Lower lobe of right lung (tissue), 2 donors: ENCODE data around the gene MMP28. TPM values are rescaled to one million over a fixed set of nuclear protein-coding genes. Genes with fewer than 3 reads are reported as not detected.

ENCODE experiments used
- ATAC-seq, 2 donors: fragments of 200-7000 bp; cut with Tn5 transposase; one replicate each; pipeline ENCODE4 v1.9.1; 2020 to 2022; ENCODE audit warnings: mild to moderate bottlenecking in 2 of 2, moderate library complexity in 2 of 2
- DNase-seq: peaks from one replicate; pipeline ENCODE4 v3.0.0-alpha.2; 2020
- H3K27ac ChIP-seq: fragments of 200-600 bp; one replicate; pipeline ENCODE4 v1.8.0; 2022
- H3K27me3 ChIP-seq: fragments of 200-600 bp; one replicate; pipeline ENCODE4 v1.8.0; 2022; ENCODE audit warnings: low read depth
- H3K36me3 ChIP-seq: fragments of 200-600 bp; one replicate; pipeline ENCODE4 v1.8.0; 2022; ENCODE audit warnings: mild to moderate bottlenecking
- H3K4me1 ChIP-seq: fragments of 200-600 bp; one replicate; pipeline ENCODE4 v1.8.0; 2022
- H3K4me3 ChIP-seq: fragments of 200-600 bp; one replicate; pipeline ENCODE4 v1.8.0; 2022; ENCODE audit warnings: mild to moderate bottlenecking
- H3K9me3 ChIP-seq: fragments of 200-600 bp; one replicate; pipeline ENCODE4 v1.8.0; 2022
- intact Hi-C: fragments of 100-400 bp; cut with DNase I; formaldehyde crosslinking; loops from one replicate; pipeline ENCODE4 v1.11.0; 2022
- total RNA-seq: library from RNA; stranded (reverse); fragmentation: NEBNext Ultra II Directional; extraction: Animal tissue kit (Norgen Biotek cat#: 25700); gene quantifications from one replicate; pipeline ENCODE4 v1.2.1, GENCODE V29; 2021
- TF ChIP-seq, protein P1 (sequence below): fragments of 200-600 bp; IDR thresholded peaks from one replicate; pipeline ENCODE4 v1.8.0; 2022; ENCODE audit warnings: antibody characterized with exemption, mild to moderate bottlenecking
- donor health status: DM: no; HTN: yes; CAD: no; lungs with severe emphysema.

MMP28 gene
- total RNA-seq, 1 donor from 2014 or later: 40.9 TPM

DNA sequence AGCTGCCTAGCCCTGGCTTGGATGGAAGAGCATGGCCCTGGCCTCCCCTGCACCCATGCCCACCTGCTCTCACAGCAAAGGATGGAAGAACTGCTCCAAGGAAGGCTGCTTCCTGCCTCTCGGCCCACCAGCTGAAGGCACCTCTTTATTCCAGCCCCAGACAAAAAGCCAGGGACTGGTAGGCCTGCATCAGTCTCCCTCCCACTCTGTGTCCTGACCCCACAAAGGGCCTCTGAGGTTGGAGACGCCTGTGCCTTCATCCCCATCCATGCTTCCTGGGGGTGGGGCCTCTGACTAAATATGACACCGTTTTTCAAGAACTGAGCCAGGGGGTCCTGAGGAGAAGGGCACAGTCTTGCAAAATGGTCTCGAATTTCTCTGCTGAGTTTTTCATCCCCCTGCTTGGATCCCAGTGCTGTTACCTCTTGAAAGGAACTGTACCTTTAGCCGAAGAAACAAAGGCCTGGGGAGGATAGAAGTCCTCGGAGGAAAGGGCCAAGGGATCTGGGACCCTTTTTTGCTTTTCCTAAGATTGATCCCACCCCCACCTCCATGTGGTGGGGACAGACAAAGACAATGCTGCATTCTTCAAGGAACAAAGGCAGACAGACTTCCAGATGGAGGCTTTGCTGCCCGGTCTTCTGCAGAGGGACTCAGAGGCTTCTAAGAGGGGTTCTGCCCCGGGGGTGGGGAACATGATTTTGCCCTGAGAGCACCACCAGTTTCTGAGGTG lies 29.5 kb downstream of the MMP28 start:
- Histone ChIP-seq H3K4me3 (no peak overlapping the region), H3K27me3 (no peaks in the 10 kb centered on the region), H3K27ac (no peak overlapping the region), H3K36me3 (no peaks in the 10 kb centered on the region), H3K9me3 (no peaks in the 10 kb centered on the region), H3K4me1 (peaks cover 19% of the 10 kb centered on the region)
- TF ChIP-seq, protein P1, sequence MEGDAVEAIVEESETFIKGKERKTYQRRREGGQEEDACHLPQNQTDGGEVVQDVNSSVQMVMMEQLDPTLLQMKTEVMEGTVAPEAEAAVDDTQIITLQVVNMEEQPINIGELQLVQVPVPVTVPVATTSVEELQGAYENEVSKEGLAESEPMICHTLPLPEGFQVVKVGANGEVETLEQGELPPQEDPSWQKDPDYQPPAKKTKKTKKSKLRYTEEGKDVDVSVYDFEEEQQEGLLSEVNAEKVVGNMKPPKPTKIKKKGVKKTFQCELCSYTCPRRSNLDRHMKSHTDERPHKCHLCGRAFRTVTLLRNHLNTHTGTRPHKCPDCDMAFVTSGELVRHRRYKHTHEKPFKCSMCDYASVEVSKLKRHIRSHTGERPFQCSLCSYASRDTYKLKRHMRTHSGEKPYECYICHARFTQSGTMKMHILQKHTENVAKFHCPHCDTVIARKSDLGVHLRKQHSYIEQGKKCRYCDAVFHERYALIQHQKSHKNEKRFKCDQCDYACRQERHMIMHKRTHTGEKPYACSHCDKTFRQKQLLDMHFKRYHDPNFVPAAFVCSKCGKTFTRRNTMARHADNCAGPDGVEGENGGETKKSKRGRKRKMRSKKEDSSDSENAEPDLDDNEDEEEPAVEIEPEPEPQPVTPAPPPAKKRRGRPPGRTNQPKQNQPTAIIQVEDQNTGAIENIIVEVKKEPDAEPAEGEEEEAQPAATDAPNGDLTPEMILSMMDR: no peak
- ATAC-seq (no peak), DNase-seq (no peak)
- intact Hi-C loops: no loop called here

DNA sequence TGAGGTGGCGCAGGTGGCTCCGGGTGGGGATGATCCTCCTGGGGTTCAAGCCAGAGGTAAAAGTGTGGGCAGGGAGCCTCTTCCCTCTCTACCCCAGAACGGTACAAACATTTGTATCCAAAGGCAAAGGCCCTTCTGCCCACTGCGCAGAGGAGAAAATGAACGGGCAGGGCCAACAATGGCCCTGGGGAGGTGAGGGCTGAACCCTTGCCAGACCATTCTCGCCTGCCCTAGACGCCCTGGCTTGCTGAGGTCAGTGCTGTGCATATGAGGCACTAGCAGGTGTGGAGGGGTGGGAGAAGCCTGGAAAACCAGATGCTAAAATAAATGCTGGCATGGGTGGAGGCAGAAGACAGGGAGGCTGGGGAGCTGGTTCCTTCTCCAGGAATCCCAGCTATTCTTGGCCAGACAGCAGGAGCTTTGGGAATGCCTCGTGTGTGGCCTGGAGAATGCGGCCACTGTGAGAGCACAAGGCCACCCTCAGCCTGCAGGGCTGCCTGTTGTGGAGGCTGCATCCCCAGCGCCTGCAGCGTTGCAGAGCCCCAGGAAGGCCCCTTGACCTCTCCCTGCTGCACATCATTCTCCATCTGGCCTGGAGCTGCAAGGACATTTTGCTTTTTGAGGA lies 30.2 kb downstream of the MMP28 start:
- Histone ChIP-seq H3K27ac (no peak overlapping the region), H3K36me3 (no peaks in the 10 kb centered on the region), H3K4me3 (no peak overlapping the region), H3K4me1 (peaks cover 19% of the 10 kb centered on the region), H3K9me3 (no peaks in the 10 kb centered on the region), H3K27me3 (no peaks in the 10 kb centered on the region)
- no peak for ATAC-seq
- TF ChIP-seq, protein P1: no peak
- DNase-seq: no peak
- intact Hi-C loops: no loop called here

DNA sequence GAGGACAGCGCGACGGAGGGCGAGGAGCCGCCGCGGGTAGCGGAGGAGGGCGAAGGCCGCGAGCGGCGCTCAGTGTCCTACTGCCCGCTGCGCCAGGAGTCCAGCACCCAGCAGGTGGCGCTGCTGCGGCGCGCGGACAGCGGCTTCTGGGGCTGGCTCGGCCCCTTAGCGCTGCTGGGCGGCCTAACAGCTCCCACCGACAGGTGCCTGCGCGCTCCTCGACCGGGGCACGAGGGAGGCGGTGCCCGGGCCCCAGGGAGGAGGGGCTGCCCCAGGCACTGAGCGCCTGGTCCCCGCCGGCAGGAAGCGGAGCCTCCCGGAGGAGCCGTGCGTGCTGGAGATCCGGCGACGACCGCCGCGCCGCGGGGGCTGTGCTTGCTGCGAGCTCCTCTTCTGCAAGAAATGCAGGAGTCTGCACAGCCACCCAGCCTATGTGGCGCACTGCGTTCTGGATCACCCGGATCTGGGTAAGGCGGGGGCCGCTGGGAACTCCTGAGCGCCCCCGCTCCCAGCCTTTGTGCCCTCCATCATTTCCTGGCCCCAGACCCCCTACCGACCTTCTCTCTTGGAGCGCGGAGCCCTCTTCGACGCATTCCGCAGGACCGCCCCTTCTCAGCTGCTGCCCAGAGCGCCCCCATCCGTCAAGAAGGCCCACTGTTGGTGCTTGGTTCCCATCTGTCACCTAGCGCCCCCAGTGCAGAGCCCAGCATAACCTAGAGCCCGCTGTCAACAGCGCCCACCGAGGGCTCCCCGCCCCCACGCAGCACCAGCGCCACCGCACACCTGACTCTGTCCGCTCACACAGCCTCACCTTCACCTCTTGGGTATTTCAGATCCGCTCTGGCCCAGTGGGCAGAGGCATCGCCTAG lies 31.1 kb downstream of the MMP28 start:
- DNase-seq: peak; percentile 93
- intact Hi-C loops: no loop called here
- Histone ChIP-seq H3K27me3 (no peaks in the 10 kb centered on the region), H3K27ac (peak overlapping the region; percentile 38), H3K4me3 (peak overlapping the region; percentile 57), H3K9me3 (no peaks in the 10 kb centered on the region), H3K36me3 (no peaks in the 10 kb centered on the region), H3K4me1 (peaks cover 19% of the 10 kb centered on the region)
- TF ChIP-seq, protein P1: peak; percentile 92
- ATAC-seq: peak; percentile 96 to 97

- TF ChIP-seq, protein P1: no peak
- Histone ChIP-seq H3K9me3 (no peaks in the 10 kb centered on the region), H3K27ac (no peak overlapping the region), H3K27me3 (no peaks in the 10 kb centered on the region), H3K36me3 (no peaks in the 10 kb centered on the region), H3K4me3 (peak overlapping the region; percentile 57), H3K4me1 (peaks cover 19% of the 10 kb centered on the region)
- no peak for DNase-seq
- intact Hi-C loops: no loop called here
- no peak for ATAC-seq
Measured at GRCh38 chr17:35763767-35764122, 31.7 kb downstream of the MMP28 start.

- H3K36me3 ChIP-seq: no peaks in the 10 kb centered on the region
- ATAC-seq (no peak), DNase-seq (no peak)
- no peak overlapping the region for H3K4me3 ChIP-seq
- no peaks in the 10 kb centered on the region for H3K27me3 ChIP-seq
- H3K4me1 ChIP-seq: peaks cover 19% of the 10 kb centered on the region
- H3K27ac ChIP-seq: no peak overlapping the region
- no peaks in the 10 kb centered on the region for H3K9me3 ChIP-seq
- intact Hi-C loops: no loop called here
- TF ChIP-seq, protein P1: no peak
Measured at GRCh38 chr17:35761601-35762000, 33.8 kb downstream of the MMP28 start.
